ENCODE data around the gene SIAH2. TPM values are rescaled to one million over a fixed set of nuclear protein-coding genes. Genes with fewer than 3 reads are reported as not detected.
A peak's percentile ranks its signal among the peaks of the same experiment; 100 is the strongest.

Gene SIAH2
- total and polyA plus RNA-seq, 9 donors, result 18.0 to 98.7 (median 37.1) TPM

- no peak overlapping the region for H3K27ac ChIP-seq
These were observed 3.6 kb downstream of the SIAH2 start for GRCh38 chr3:150759319-150759718.

GRCh38 chr3:150757768-150758167, 5.2 kb downstream of the SIAH2 start:
- intact Hi-C loops (cut with DNase I), result no loop called here
- TF ChIP-seq EP300 (IDR thresholded peaks at IDR 0.05), result no peak
- no peak overlapping the region for H3K27ac ChIP-seq
- H3K4me3 ChIP-seq, result no peak overlapping the region
- H3K4me1 ChIP-seq (ENCODE audit: insufficient read depth), result peaks cover 31% of the 10 kb centered on the region
- DNase-seq, result no peak
- H3K27me3 ChIP-seq, result no peaks in the 10 kb centered on the region
- H3K36me3 ChIP-seq, result no peaks in the 10 kb centered on the region
- H3K9me3 ChIP-seq, result no peaks in the 10 kb centered on the region

More at GRCh38 chr3:150759319-150759718, 3.6 kb downstream of the SIAH2 start:
- Histone ChIP-seq H3K9me3 (no peaks in the 10 kb centered on the region), H3K27me3 (no peaks in the 10 kb centered on the region), H3K4me1 (ENCODE audit: insufficient read depth) (peaks cover 25% of the 10 kb centered on the region), H3K36me3 (no peaks in the 10 kb centered on the region), H3K4me3 (peak overlapping the region; percentile 1)
- DNase-seq, result no peak
- TF ChIP-seq POLR2A (IDR thresholded peaks at IDR 0.05), result no peak
- no peak for TF ChIP-seq EP300 (IDR thresholded peaks at IDR 0.05)
- no peak for TF ChIP-seq CTCF (IDR thresholded peaks at IDR 0.05)
- 79 to 92% (median 90%) methylated on average over 3 of the region's 3 CpGs for WGBS, 3 donors
- intact Hi-C loops (cut with DNase I), result no loop called here

- Histone ChIP-seq H3K27me3 (no peaks in the 10 kb centered on the region), H3K4me1 (ENCODE audit: insufficient read depth) (peaks cover 33% of the 10 kb centered on the region), H3K27ac (no peak overlapping the region), H3K4me3 (no peak overlapping the region), H3K9me3 (no peaks in the 10 kb centered on the region), H3K36me3 (no peaks in the 10 kb centered on the region)
- no peak for DNase-seq
- TF ChIP-seq CTCF (IDR thresholded peaks at IDR 0.05), result no peak
- TF ChIP-seq EP300 (IDR thresholded peaks at IDR 0.05), result no peak
- TF ChIP-seq POLR2A (IDR thresholded peaks at IDR 0.05), result no peak
- intact Hi-C loops (cut with DNase I), result no loop called here
- 35 to 44% (median 41%) methylated on average over 5 of the region's 5 CpGs for WGBS, 3 donors
These were observed 5.6 kb downstream of the SIAH2 start for GRCh38 chr3:150757364-150757763.

- Histone ChIP-seq H3K9me3 (no peaks in the 10 kb centered on the region), H3K27ac (peak overlapping the region; percentile 20 to 23), H3K4me1 (ENCODE audit: insufficient read depth) (peaks cover 37% of the 10 kb centered on the region), H3K4me3 (no peak overlapping the region), H3K27me3 (no peaks in the 10 kb centered on the region), H3K36me3 (no peaks in the 10 kb centered on the region)
- intact Hi-C loops (cut with DNase I), result no loop called here
- no peak for DNase-seq
- WGBS, 3 donors, result 19 to 34% (median 19%) methylated on average over 4 of the region's 4 CpGs
- TF ChIP-seq EP300 (IDR thresholded peaks at IDR 0.05), result no peak
- TF ChIP-seq POLR2A (IDR thresholded peaks at IDR 0.05), result no peak
- TF ChIP-seq CTCF (IDR thresholded peaks at IDR 0.05), result no peak
These were observed 6.4 kb downstream of the SIAH2 start for GRCh38 chr3:150756491-150757059.

GRCh38 chr3:150755902-150756301, 7.1 kb downstream of the SIAH2 start:
- TF ChIP-seq POLR2A (IDR thresholded peaks at IDR 0.05) (no peak), EP300 (IDR thresholded peaks at IDR 0.05) (no peak), CTCF (IDR thresholded peaks at IDR 0.05) (no peak)
- Histone ChIP-seq H3K27ac (peak overlapping the region; percentile 20 to 23), H3K27me3 (no peaks in the 10 kb centered on the region), H3K4me3 (no peak overlapping the region), H3K9me3 (no peaks in the 10 kb centered on the region), H3K36me3 (no peaks in the 10 kb centered on the region), H3K4me1 (ENCODE audit: insufficient read depth) (peaks cover 38% of the 10 kb centered on the region)
- intact Hi-C loops (cut with DNase I), result no loop called here
- no peak for DNase-seq
- 69 to 77% (median 70%) methylated on average over 3 of the region's 3 CpGs for WGBS, 3 donors

Data from ovary (tissue), 9 donors.